Uterus (tissue), 4 donors: ENCODE measurements around the gene TAPBP. TPM values are rescaled to one million over a fixed set of nuclear protein-coding genes. Genes with fewer than 3 reads are reported as not detected.
"Not testable (repeated sequence)": the region's sequence is repeated elsewhere in the genome, so short reads cannot be mapped to it uniquely, and the experiment has no call there.

Experiments used
- DNase-seq, 2 donors: peaks; one replicate each; pipeline ENCODE4 v3.0.0-alpha.2; 2019 to 2020
- H3K27ac ChIP-seq, 2 donors: fragments of 200-600 bp; sonication (generic); 1 replicate in 1 of 2; 2 replicates in 1 of 2; pipeline ENCODE4 v1.5.1; 2016 to 2018
- H3K27me3 ChIP-seq, 2 donors: fragments of 200-600 bp; sonication (generic); one replicate each; pipeline ENCODE4 v1.5.1; 2018 to 2019; ENCODE audit warnings: control low read depth in 1 of 2
- H3K36me3 ChIP-seq, 2 donors: fragments of 200-600 bp; sonication (generic); one replicate each; pipeline ENCODE4 v1.5.1; 2019; ENCODE audit warnings: control low read depth in 1 of 2
- H3K4me1 ChIP-seq, 2 donors: fragments of 200-600 bp; sonication (generic); one replicate each; pipeline ENCODE4 v1.5.1; 2018 to 2019; ENCODE audit warnings: control low read depth in 1 of 2
- H3K4me3 ChIP-seq, 2 donors: fragments of 200-600 bp; sonication (generic); 1 replicate in 1 of 2; 2 replicates in 1 of 2; pipeline ENCODE4 v1.5.1; 2018 to 2019; ENCODE audit warnings: mild to moderate bottlenecking in 1 of 2
- H3K9me3 ChIP-seq, 2 donors: fragments of 200-600 bp; sonication (generic); one replicate each; pipeline ENCODE4 v1.5.1; 2019; ENCODE audit warnings: control low read depth in 1 of 2
- POLR2A ChIP-seq, 2 donors: fragments of 450-650 bp; IDR thresholded peaks; one replicate each; pipeline ENCODE4 v1.6.1; 2016; ENCODE audit warnings: antibody characterized with exemption in 2 of 2, mild to moderate bottlenecking in 1 of 2, moderate library complexity in 1 of 2
- intact Hi-C: fragments of 100-400 bp; cut with DNase I; formaldehyde crosslinking; loops from one replicate; pipeline ENCODE4 v1.15.1; 2023; ENCODE audit warnings: low total_unique reads
- total RNA-seq, 4 donors: library from RNA; depleted of rRNA in 3 of 4; stranded (reverse); fragments of >200 nt in 3 of 4; gene quantifications; one replicate each; pipeline versions ENCODE4 v1.1.0 to v1.2.4, GENCODE V29; 2014 to 2023
- TF ChIP-seq, protein P1 (sequence below), 4 experiments: fragments of 200-600 bp in 2 of 4; fragments of 450-650 bp in 2 of 4; sonication (generic) in 2 of 4; IDR thresholded peaks; one replicate each; pipeline ENCODE4 v1.5.1; 2016 to 2019; ENCODE audit warnings: antibody characterized with exemption in 4 of 4, mild to moderate bottlenecking in 2 of 4, moderate library complexity in 1 of 4
- donor health status: DM: yes; HTN: yes; CAD: no.

Gene TAPBP
- total RNA-seq, 4 donors from 2014 or later: 17.6 to 83.9 (median 41.4) TPM

DNA sequence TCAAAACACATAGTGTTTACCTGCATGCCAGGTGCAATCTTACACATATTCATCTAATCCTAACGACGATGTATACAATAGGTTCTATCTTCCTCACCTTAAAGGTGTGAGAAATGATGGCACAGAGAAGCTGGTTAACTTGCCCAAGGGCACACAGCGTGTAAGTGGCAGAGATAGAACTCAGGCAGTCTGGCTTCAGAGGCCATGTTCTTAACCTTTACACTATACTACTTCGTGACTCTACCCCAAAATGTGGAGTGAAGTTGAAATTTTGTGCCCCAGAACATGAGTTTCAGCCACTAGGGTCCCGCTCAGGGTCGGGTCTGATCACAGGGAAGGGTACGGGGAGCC, 42.8 kb downstream of the TAPBP start:
- Histone ChIP-seq H3K4me3 (peak overlapping the region; percentile 54 to 72), H3K36me3 (no peaks in the 10 kb centered on the region), H3K27me3 (no peaks in the 10 kb centered on the region), H3K27ac (peak overlapping the region; percentile 87 to 94), H3K9me3 (no peaks in the 10 kb centered on the region), H3K4me1 (peaks cover 0 to 7% of the 10 kb centered on the region in 2 donors)
- intact Hi-C loops: no loop called here
- no peak for DNase-seq
- TF ChIP-seq, protein P1, sequence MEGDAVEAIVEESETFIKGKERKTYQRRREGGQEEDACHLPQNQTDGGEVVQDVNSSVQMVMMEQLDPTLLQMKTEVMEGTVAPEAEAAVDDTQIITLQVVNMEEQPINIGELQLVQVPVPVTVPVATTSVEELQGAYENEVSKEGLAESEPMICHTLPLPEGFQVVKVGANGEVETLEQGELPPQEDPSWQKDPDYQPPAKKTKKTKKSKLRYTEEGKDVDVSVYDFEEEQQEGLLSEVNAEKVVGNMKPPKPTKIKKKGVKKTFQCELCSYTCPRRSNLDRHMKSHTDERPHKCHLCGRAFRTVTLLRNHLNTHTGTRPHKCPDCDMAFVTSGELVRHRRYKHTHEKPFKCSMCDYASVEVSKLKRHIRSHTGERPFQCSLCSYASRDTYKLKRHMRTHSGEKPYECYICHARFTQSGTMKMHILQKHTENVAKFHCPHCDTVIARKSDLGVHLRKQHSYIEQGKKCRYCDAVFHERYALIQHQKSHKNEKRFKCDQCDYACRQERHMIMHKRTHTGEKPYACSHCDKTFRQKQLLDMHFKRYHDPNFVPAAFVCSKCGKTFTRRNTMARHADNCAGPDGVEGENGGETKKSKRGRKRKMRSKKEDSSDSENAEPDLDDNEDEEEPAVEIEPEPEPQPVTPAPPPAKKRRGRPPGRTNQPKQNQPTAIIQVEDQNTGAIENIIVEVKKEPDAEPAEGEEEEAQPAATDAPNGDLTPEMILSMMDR (IDR thresholded peaks at IDR 0.05): no peak
- TF ChIP-seq POLR2A (IDR thresholded peaks at IDR 0.05): no peak

DNA sequence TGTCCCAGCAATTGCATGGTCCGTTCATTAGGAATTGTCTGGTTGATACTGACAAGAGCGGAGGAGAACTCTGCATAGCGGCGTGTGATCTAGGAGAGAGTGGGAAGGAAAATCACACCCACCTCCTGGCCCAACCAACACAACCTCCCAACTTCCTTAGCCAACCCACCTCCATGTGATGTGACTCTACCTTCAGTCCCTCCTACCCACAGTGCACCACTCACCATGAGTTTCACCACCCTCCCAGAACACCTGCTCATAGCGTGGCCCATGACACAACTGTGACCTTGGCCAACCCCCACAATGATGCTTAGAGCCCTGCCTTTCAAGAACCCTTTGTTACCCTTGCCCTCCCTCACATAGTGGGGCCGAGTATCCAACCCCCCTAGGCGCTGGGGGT, 49.9 kb downstream of the TAPBP start:
- Histone ChIP-seq H3K27me3 (no peaks in the 10 kb centered on the region), H3K27ac (no peak overlapping the region), H3K4me3 (no peak overlapping the region), H3K9me3 (no peaks in the 10 kb centered on the region), H3K36me3 (no peaks in the 10 kb centered on the region), H3K4me1 (no peaks in the 10 kb centered on the region)
- DNase-seq: no peak
- TF ChIP-seq, protein P1 (IDR thresholded peaks at IDR 0.05): no peak
- no peak for TF ChIP-seq POLR2A (IDR thresholded peaks at IDR 0.05)
- intact Hi-C loops: no loop called here

DNA sequence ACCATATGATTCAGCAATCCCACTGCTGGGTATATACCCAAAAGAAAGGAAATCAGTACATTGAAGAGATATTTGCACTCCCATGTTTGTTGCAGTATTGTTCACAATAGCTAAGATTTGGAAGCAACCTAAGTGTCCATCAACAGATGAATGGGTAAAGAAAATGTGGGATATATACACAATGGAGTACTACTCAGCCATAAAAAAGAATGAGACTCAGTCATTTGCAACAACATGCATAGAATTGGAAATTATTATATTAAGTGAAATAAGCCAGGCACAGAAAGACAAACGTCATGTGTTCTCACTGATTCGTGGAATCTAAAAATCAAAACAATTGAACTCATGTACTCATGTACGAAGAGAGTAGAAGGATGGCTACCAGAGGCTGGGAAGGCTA, 51.4 kb downstream of the TAPBP start:
- intact Hi-C loops, H3K4me3 ChIP-seq, H3K27me3 ChIP-seq, H3K4me1 ChIP-seq, DNase-seq, H3K27ac ChIP-seq, H3K36me3 ChIP-seq, H3K9me3 ChIP-seq: not testable (repeated sequence)

DNA sequence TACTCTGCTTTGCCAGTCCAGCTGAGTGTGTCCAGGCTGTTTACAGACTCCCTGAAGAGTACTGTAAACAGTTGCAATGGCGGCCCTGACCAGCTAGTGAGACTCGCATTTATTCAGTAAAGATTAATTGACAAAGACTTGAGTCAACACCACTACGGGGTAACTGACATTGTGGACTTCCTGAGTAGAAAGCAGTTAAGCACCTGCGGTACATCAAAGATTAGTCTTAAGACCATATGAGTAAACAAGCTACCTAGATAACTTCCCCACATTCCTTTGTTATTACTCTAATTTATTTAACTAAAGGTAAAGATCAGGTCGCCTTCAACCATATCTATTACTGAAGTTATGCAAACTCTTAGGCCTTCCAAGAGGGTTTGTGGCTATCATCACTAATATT, 54.8 kb downstream of the TAPBP start:
- no peaks in the 10 kb centered on the region for H3K4me1 ChIP-seq
- intact Hi-C loops: no loop called here

DNA sequence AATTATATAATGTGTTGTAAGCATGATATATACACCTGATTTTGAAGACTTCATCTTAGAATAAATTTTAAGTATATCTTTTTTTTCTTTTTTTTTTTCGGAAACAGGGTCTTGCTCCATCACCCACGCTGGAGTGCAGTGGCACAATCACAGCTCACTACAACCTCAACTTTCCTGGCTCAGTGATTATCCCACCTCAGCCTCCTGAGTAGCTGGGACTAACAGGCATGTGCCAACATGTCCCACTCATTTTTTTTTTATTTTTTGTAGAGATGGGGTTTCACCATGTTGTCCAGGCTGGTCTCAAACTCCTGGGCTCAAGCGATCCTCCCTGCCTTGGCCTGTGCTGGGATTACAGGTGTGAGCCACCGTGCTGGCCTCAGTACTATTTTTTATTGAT, 59.3 kb downstream of the TAPBP start:
- no peaks in the 10 kb centered on the region for H3K27me3 ChIP-seq
- no peak for DNase-seq

More for the DNA sequence above, 54.8 kb downstream of the TAPBP start:
- Histone ChIP-seq H3K27me3 (no peaks in the 10 kb centered on the region), H3K27ac (no peak overlapping the region), H3K9me3 (no peaks in the 10 kb centered on the region), H3K36me3 (no peaks in the 10 kb centered on the region), H3K4me3 (no peak overlapping the region)
- TF ChIP-seq, protein P1 (IDR thresholded peaks at IDR 0.05): no peak
- TF ChIP-seq POLR2A (IDR thresholded peaks at IDR 0.05): no peak
- DNase-seq: no peak

More for the DNA sequence above, 59.3 kb downstream of the TAPBP start:
- Histone ChIP-seq H3K9me3 (no peaks in the 10 kb centered on the region), H3K4me3 (no peak overlapping the region), H3K27ac (no peak overlapping the region), H3K4me1 (no peaks in the 10 kb centered on the region), H3K36me3 (no peaks in the 10 kb centered on the region)
- intact Hi-C loops: no loop called here
- TF ChIP-seq, protein P1 (IDR thresholded peaks at IDR 0.05): no peak
- no peak for TF ChIP-seq POLR2A (IDR thresholded peaks at IDR 0.05)
